ENCODE data around the gene TMEM184B.

DNA sequence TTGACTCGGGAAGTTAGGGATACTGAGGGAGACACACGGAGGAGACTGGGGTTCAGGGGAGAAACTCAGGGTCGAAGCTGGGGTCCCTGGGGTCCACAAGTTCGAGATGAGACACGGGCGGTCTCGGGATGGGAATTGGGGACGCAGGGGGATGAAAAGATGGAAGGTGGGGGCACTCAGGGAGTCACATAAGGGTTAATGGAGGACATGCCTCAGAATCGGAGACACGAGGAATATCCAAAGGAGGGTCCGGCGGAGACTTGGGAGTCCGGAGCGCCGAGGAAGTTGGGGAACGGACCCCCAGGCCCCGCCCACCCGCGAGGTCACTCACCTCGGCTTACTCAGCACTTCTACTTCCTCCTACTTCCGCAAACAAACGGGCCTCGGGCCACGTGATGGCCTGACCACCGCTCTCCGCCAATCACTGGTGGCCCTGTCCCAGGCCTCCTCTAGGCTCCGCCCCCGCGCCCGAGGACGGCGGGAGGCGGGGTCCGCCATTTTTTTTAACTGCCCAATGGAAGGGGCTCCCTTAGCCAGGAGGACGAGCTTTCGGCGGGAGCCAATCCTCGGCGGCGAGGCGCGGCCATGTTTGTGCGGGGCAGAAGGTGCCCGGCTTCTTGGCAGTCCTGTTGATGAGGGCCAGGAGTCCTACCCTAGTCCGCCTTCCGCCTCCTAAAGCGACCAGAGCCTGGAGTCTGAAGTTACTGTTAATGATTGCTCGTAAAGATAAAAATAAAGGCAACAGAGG lies 91.2 kb downstream of the TMEM184B start, which contains the start of gene PLA2G6:
- TF ChIP-seq TAF1 (conservative IDR thresholded peaks at IDR 0.05): no peak
- TF ChIP-seq, protein P1, sequence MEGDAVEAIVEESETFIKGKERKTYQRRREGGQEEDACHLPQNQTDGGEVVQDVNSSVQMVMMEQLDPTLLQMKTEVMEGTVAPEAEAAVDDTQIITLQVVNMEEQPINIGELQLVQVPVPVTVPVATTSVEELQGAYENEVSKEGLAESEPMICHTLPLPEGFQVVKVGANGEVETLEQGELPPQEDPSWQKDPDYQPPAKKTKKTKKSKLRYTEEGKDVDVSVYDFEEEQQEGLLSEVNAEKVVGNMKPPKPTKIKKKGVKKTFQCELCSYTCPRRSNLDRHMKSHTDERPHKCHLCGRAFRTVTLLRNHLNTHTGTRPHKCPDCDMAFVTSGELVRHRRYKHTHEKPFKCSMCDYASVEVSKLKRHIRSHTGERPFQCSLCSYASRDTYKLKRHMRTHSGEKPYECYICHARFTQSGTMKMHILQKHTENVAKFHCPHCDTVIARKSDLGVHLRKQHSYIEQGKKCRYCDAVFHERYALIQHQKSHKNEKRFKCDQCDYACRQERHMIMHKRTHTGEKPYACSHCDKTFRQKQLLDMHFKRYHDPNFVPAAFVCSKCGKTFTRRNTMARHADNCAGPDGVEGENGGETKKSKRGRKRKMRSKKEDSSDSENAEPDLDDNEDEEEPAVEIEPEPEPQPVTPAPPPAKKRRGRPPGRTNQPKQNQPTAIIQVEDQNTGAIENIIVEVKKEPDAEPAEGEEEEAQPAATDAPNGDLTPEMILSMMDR (IDR thresholded peaks at IDR 0.05; ENCODE audit: low read depth, low read length, missing input control): no peak
- TF ChIP-seq, protein P2, sequence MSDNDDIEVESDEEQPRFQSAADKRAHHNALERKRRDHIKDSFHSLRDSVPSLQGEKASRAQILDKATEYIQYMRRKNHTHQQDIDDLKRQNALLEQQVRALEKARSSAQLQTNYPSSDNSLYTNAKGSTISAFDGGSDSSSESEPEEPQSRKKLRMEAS (IDR thresholded peaks at IDR 0.05): peak; percentile 26
- TF ChIP-seq, protein P3, sequence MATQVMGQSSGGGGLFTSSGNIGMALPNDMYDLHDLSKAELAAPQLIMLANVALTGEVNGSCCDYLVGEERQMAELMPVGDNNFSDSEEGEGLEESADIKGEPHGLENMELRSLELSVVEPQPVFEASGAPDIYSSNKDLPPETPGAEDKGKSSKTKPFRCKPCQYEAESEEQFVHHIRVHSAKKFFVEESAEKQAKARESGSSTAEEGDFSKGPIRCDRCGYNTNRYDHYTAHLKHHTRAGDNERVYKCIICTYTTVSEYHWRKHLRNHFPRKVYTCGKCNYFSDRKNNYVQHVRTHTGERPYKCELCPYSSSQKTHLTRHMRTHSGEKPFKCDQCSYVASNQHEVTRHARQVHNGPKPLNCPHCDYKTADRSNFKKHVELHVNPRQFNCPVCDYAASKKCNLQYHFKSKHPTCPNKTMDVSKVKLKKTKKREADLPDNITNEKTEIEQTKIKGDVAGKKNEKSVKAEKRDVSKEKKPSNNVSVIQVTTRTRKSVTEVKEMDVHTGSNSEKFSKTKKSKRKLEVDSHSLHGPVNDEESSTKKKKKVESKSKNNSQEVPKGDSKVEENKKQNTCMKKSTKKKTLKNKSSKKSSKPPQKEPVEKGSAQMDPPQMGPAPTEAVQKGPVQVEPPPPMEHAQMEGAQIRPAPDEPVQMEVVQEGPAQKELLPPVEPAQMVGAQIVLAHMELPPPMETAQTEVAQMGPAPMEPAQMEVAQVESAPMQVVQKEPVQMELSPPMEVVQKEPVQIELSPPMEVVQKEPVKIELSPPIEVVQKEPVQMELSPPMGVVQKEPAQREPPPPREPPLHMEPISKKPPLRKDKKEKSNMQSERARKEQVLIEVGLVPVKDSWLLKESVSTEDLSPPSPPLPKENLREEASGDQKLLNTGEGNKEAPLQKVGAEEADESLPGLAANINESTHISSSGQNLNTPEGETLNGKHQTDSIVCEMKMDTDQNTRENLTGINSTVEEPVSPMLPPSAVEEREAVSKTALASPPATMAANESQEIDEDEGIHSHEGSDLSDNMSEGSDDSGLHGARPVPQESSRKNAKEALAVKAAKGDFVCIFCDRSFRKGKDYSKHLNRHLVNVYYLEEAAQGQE (IDR thresholded peaks at IDR 0.05): peak; percentile 72
- peak; percentile 37 for TF ChIP-seq NR2F2 (IDR thresholded peaks at IDR 0.05)

All from liver (tissue), 3 donors.